Transverse colon (tissue), 4 donors: ENCODE results near the gene TXNRD3.

Experiments used
- CTCF ChIP-seq, 5 experiments: fragments of 200-600 bp in 3 of 5; fragments of 450-650 bp in 2 of 5; sonication (generic) in 3 of 5; IDR thresholded peaks; 1 replicate in 2 of 5; 2 replicates in 3 of 5; pipeline ENCODE4 v1.5.1; 2016 to 2017; ENCODE audit warnings: antibody characterized with exemption in 5 of 5, inconsistent platforms in 3 of 5, mild to moderate bottlenecking in 2 of 5, moderate library complexity in 1 of 5
- EP300 ChIP-seq: sonication (generic); formaldehyde crosslinking; IDR thresholded peaks from one replicate; pipeline ENCODE4 v1.6.1; 2017; ENCODE audit warnings: antibody characterized with exemption, low read depth
- POLR2A ChIP-seq: fragments of 450-650 bp; IDR thresholded peaks from one replicate; pipeline ENCODE4 v1.6.1; 2016; ENCODE audit warnings: antibody characterized with exemption, mild to moderate bottlenecking, moderate library complexity
- POLR2AphosphoS5 ChIP-seq, 3 donors: sonication (generic); formaldehyde crosslinking; IDR thresholded peaks; one replicate each; pipeline ENCODE4 v1.6.1; 2016; ENCODE audit warnings: antibody characterized with exemption in 3 of 3

GRCh38 chr3:126664591-126665214 is 9.8 kb upstream of the TXNRD3 start:
- TF ChIP-seq POLR2AphosphoS5 (IDR thresholded peaks at IDR 0.05) (no peak), CTCF (IDR thresholded peaks at IDR 0.05) (no peak), POLR2A (no peak), EP300 (no peak)
